Kidney glomerular epithelial cell (primary cell): Measurements from ENCODE around the gene EGF.
"Not testable (repeated sequence)": the region's sequence is repeated elsewhere in the genome, so short reads cannot be mapped to it uniquely, and the experiment has no call there.

Source experiments
- DNase-seq: peaks from one replicate; lab custom pipeline; 2025; lab: John Stamatoyannopoulos, UW

The EGF gene

GRCh38 chr4:110034026-110034393, 121.3 kb downstream of the EGF start:
- DNase-seq = no peak

- DNase-seq = not testable (repeated sequence)
Measured at GRCh38 chr4:110039164-110039563, 126.5 kb downstream of the EGF start.

GRCh38 chr4:110041735-110042134, 129.1 kb downstream of the EGF start:
- no peak for DNase-seq

- no peak for DNase-seq
Measured at GRCh38 chr4:110042545-110043517, 130.1 kb downstream of the EGF start.

- DNase-seq = no peak
Measured at GRCh38 chr4:110046588-110047049, 133.9 kb downstream of the EGF start.

GRCh38 chr4:110049951-110050925, 137.6 kb downstream of the EGF start:
- DNase-seq = no peak

GRCh38 chr4:110055158-110055768, 142.6 kb downstream of the EGF start:
- peak; percentile 51 for DNase-seq

GRCh38 chr4:110058677-110059076, 146.0 kb downstream of the EGF start:
- no peak for DNase-seq

- no peak for DNase-seq
Measured at GRCh38 chr4:110059556-110060191, 147.0 kb downstream of the EGF start.

- DNase-seq = no peak
Measured at GRCh38 chr4:110061076-110061475, 148.4 kb downstream of the EGF start.
